Left kidney (tissue), 8 donors: ENCODE measurements around the gene NYAP2. TPM values are rescaled to one million over a fixed set of nuclear protein-coding genes. Genes with fewer than 3 reads are reported as not detected.

Source experiments
- DNase-seq: peaks from one replicate; pipeline ENCODE4 v3.0.0-alpha.2; 2013
- long read RNA-seq, 8 donors: transcript quantifications; one replicate each; lab custom pipeline, GENCODE V29; 2026
- polyA plus RNA-seq: library from polyadenylated mRNA; unstranded; fragments of 120-200 nt; gene quantifications from one replicate; pipeline ENCODE4 v1.2.1, GENCODE V29; 2013; ENCODE audit not compliant: insufficient read length

Gene NYAP2
- polyA plus RNA-seq: 0.17 TPM
- long read RNA-seq, donor 1: 0 reads
- long read RNA-seq, donor 2: 0 reads
- long read RNA-seq, donor 3: 0 reads
- long read RNA-seq, donor 4: 0 reads
- long read RNA-seq, donor 5: 0 reads
- long read RNA-seq, donor 6: 0 reads
- long read RNA-seq, donor 7: 0 reads
- long read RNA-seq, donor 8: 0 reads

- DNase-seq: no peak
Measured at GRCh38 chr2:225399504-225399903, at the start of gene NYAP2. TSS of gene NYAP2 (plus strand) at chr2:225399710. CDS start at chr2:225408881, 9,171 bp downstream.

- DNase-seq: no peak
Measured at GRCh38 chr2:225353579-225354085, 45.9 kb upstream of the NYAP2 start.

GRCh38 chr2:225354281-225354774 is 45.2 kb upstream of the NYAP2 start:
- peak; percentile 11 for DNase-seq

GRCh38 chr2:225355788-225356187 is 43.7 kb upstream of the NYAP2 start:
- no peak for DNase-seq

- no peak for DNase-seq
Measured at GRCh38 chr2:225366731-225367130, 32.8 kb upstream of the NYAP2 start.

- DNase-seq: no peak
Measured at GRCh38 chr2:225367482-225367881, 32.0 kb upstream of the NYAP2 start.

- no peak for DNase-seq
Measured at GRCh38 chr2:225378984-225379383, 20.5 kb upstream of the NYAP2 start.

GRCh38 chr2:225379856-225380255 is 19.7 kb upstream of the NYAP2 start:
- DNase-seq: no peak

- no peak for DNase-seq
Measured at GRCh38 chr2:225381609-225382008, 17.9 kb upstream of the NYAP2 start.

GRCh38 chr2:225398372-225398771 is 1.1 kb upstream of the NYAP2 start:
- no peak for DNase-seq

GRCh38 chr2:225400060-225400511 is 576 bp downstream of the NYAP2 start:
- DNase-seq: peak; percentile 48

- DNase-seq: no peak
Measured at GRCh38 chr2:225400546-225401400, 1.3 kb downstream of the NYAP2 start.

- no peak for DNase-seq
Measured at GRCh38 chr2:225402210-225402776, 2.8 kb downstream of the NYAP2 start.

- no peak for DNase-seq
Measured at GRCh38 chr2:225411452-225411851, 11.9 kb downstream of the NYAP2 start.

- no peak for DNase-seq
Measured at GRCh38 chr2:225413786-225414185, 14.3 kb downstream of the NYAP2 start.

GRCh38 chr2:225414902-225415301 is 15.4 kb downstream of the NYAP2 start:
- no peak for DNase-seq

- no peak for DNase-seq
Measured at GRCh38 chr2:225415341-225415740, 15.8 kb downstream of the NYAP2 start.

- no peak for DNase-seq
Measured at GRCh38 chr2:225415792-225416191, 16.3 kb downstream of the NYAP2 start.

- DNase-seq: no peak
Measured at GRCh38 chr2:225416616-225417367, 17.3 kb downstream of the NYAP2 start.

- no peak for DNase-seq
Measured at GRCh38 chr2:225419033-225419432, 19.5 kb downstream of the NYAP2 start.

- no peak for DNase-seq
Measured at GRCh38 chr2:225422145-225422544, 22.6 kb downstream of the NYAP2 start.

GRCh38 chr2:225425284-225425683 is 25.8 kb downstream of the NYAP2 start:
- DNase-seq: no peak
